Thoracic aorta (tissue), 2 donors: Measurements from ENCODE around the gene LPAR1. TPM values are rescaled to one million over a fixed set of nuclear protein-coding genes. Genes with fewer than 3 reads are reported as not detected.
"Not testable (repeated sequence)": the region's sequence is repeated elsewhere in the genome, so short reads cannot be mapped to it uniquely, and the experiment has no call there.

ENCODE experiments used
- ATAC-seq: fragments of 150-250 bp; one replicate; pipeline ENCODE4 v1.8.0; 2017; ENCODE audit warnings: low read depth; ENCODE audit not compliant: insufficient number of reproducible peaks, low FRiP score
- DNase-seq: peaks from one replicate; pipeline ENCODE4 v3.0.0-alpha.2; 2020; ENCODE audit warnings: low spot score
- H3K27ac ChIP-seq, 2 donors: fragments of 200-600 bp; sonication (generic); 1 replicate in 1 of 2; 2 replicates in 1 of 2; pipeline ENCODE4 v1.5.1; 2016; ENCODE audit warnings: mild to moderate bottlenecking in 2 of 2, moderate library complexity in 2 of 2
- H3K27me3 ChIP-seq: fragments of 200-600 bp; sonication (generic); replicated peaks from 2 replicates; pipeline ENCODE4 v1.6.0; 2016; ENCODE audit warnings: mild to moderate bottlenecking; ENCODE audit not compliant: insufficient read depth
- H3K36me3 ChIP-seq: fragments of 200-600 bp; sonication (generic); one replicate; pipeline ENCODE4 v1.5.1; 2016
- H3K4me1 ChIP-seq, 2 donors: fragments of 200-600 bp; sonication (generic); 1 replicate in 1 of 2; 2 replicates in 1 of 2; pipeline versions ENCODE4 v1.5.1 to v1.6.0; 2016; ENCODE audit warnings: low read depth in 2 of 2, mild to moderate bottlenecking in 1 of 2; ENCODE audit not compliant: control insufficient read depth in 1 of 2
- H3K4me3 ChIP-seq: fragments of 200-600 bp; sonication (generic); 2 replicates; pipeline ENCODE4 v1.5.1; 2016; ENCODE audit warnings: mild to moderate bottlenecking
- H3K9me3 ChIP-seq: fragments of 200-600 bp; sonication (generic); 2 replicates; pipeline ENCODE4 v1.5.1; 2016
- total RNA-seq, 2 donors: library from RNA; depleted of rRNA; stranded (reverse); fragments of >200 nt; gene quantifications; one replicate each; pipeline versions ENCODE4 v1.1.0 to v1.2.3, GENCODE V29; 2016
- TF ChIP-seq, protein P1 (sequence below): fragments of 200-600 bp; sonication (generic); IDR thresholded peaks from one replicate; pipeline ENCODE4 v1.5.1; 2019; ENCODE audit warnings: antibody characterized with exemption

LPAR1 gene
- total RNA-seq, 2 donors from 2014 or later, result 85.1 to 94.0 TPM

DNA sequence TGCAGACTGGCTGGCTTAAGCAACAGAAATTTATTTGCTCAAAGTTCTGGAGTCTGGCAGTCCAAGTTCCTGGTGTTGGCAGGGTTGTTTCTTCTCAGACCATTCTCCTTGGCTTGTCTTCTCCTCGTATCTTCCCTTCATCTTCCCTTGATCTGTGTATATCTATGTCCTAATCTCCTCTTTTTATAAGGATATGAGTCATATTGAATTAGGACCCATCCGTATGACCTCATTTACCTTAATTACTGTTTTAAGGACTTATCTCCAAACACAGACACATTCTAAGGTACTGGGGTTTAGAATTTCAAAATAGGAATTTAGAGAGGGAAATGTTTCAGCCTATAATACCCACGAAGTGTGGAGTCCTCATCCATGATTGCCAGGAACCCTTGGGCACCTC lies 13.1 kb upstream of the LPAR1 start:
- TF ChIP-seq, protein P1, sequence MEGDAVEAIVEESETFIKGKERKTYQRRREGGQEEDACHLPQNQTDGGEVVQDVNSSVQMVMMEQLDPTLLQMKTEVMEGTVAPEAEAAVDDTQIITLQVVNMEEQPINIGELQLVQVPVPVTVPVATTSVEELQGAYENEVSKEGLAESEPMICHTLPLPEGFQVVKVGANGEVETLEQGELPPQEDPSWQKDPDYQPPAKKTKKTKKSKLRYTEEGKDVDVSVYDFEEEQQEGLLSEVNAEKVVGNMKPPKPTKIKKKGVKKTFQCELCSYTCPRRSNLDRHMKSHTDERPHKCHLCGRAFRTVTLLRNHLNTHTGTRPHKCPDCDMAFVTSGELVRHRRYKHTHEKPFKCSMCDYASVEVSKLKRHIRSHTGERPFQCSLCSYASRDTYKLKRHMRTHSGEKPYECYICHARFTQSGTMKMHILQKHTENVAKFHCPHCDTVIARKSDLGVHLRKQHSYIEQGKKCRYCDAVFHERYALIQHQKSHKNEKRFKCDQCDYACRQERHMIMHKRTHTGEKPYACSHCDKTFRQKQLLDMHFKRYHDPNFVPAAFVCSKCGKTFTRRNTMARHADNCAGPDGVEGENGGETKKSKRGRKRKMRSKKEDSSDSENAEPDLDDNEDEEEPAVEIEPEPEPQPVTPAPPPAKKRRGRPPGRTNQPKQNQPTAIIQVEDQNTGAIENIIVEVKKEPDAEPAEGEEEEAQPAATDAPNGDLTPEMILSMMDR, result no peak
- ATAC-seq (no peak), DNase-seq (no peak)

DNA sequence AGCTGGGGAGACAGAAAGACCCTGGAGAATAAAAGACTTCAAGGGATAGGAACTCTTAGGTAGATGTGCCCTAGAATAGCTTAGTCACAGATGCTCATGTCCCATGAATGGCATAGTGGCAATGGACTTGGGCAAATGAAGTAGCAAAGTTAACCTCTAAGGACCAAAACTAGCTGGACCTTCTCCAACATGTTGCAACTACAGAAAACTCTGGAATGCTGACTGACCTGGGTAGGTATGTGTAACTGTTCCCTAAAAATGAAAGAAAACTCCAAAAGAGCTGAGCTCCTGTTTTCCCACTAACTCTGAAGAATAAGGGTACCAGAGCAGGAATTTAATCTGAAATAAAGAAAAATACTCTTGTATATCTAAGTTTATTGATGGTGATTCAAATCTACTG lies 12.5 kb upstream of the LPAR1 start:
- Histone ChIP-seq H3K27ac (no peak overlapping the region), H3K36me3 (no peaks in the 10 kb centered on the region), H3K4me1 (no peaks in the 10 kb centered on the region), H3K9me3 (no peaks in the 10 kb centered on the region), H3K4me3 (no peak overlapping the region), H3K27me3 (no peaks in the 10 kb centered on the region)
- TF ChIP-seq, protein P1, result no peak
- ATAC-seq, result no peak
- DNase-seq, result no peak

More for the DNA sequence above, 13.1 kb upstream of the LPAR1 start:
- no peaks in the 10 kb centered on the region for H3K27me3 ChIP-seq
- no peaks in the 10 kb centered on the region for H3K9me3 ChIP-seq
- no peak overlapping the region for H3K4me3 ChIP-seq
- H3K27ac ChIP-seq, result no peak overlapping the region
- H3K36me3 ChIP-seq, result no peaks in the 10 kb centered on the region
- H3K4me1 ChIP-seq, result no peaks in the 10 kb centered on the region

DNA sequence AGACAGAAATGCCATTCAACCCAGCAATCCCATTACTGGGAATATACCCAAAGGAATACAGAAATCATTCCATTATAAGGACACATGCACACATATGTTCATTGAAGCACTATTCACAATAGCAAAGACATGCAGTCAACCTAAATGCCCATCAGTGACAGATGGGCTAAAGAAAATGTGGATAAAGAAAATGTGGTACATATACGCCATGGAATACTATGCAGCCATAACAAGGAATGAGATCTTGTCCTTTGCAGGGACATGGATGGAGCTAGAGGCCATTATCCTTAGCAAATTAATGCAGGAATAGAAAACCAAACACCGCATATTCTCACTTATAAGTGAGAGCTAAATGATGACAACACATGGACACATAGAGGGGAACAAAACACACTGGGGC lies 9.0 kb upstream of the LPAR1 start:
- ATAC-seq, result not testable (repeated sequence)

DNA sequence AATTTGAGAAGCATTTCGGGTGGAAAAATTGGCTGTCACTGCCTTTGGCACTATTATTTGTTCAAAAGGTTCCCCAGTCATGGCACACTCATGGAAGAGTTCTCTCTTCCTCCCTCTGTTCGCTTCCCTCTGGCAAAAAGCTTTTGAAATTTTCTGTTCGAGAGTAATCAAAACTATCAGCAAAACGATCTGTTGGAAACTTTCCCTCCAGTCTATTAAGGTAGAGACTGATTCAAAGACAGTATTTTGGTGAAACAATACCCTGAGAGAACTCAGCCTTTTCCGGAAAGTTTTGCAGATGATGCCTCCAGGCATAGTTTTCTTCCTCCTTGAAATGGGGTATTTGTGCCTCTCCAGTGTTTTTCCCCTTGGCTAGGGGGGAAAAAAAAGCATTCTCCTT lies 3.6 kb upstream of the LPAR1 start:
- H3K27ac ChIP-seq, result peak overlapping the region; percentile 11 to 40
- TF ChIP-seq, protein P1, result no peak

More for the DNA sequence above, 9.0 kb upstream of the LPAR1 start:
- H3K27ac ChIP-seq, H3K27me3 ChIP-seq, H3K9me3 ChIP-seq, H3K36me3 ChIP-seq, H3K4me3 ChIP-seq, H3K4me1 ChIP-seq, DNase-seq: not testable (repeated sequence)

DNA sequence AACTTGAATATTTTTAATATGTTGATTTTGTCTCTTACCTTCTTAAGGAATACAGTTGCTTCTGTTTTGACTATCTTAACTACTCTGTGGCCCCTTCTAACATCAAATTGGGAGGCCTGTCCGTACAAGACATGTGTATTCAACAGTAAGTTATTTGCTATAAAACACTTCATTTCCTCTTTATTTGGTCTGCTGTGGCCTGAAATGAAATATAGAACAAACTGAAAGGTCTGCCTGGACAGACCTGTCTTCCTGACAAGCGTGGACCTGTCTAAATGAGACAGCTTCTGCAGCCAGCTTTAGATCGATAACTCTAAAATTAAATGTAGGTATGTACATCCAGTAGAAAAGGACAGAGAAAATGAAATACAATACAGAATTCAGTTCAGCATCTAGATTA lies 2.2 kb upstream of the LPAR1 start:
- peak overlapping the region in 1 of 2 donors; percentile 49 for H3K27ac ChIP-seq
- H3K4me3 ChIP-seq, result no peak overlapping the region
- H3K27me3 ChIP-seq, result no peaks in the 10 kb centered on the region
- TF ChIP-seq, protein P1, result no peak
- H3K9me3 ChIP-seq, result peaks cover 5% of the 10 kb centered on the region
- DNase-seq (no peak), ATAC-seq (no peak)
- H3K4me1 ChIP-seq, result peaks cover 6 to 31% of the 10 kb centered on the region in 2 donors
- H3K36me3 ChIP-seq, result no peaks in the 10 kb centered on the region

More for the DNA sequence above, 3.6 kb upstream of the LPAR1 start:
- no peak for DNase-seq
- H3K27me3 ChIP-seq, result no peaks in the 10 kb centered on the region
- peaks cover 6 to 18% of the 10 kb centered on the region in 2 donors for H3K4me1 ChIP-seq
- H3K9me3 ChIP-seq, result peaks cover 5% of the 10 kb centered on the region
- H3K36me3 ChIP-seq, result no peaks in the 10 kb centered on the region
- no peak overlapping the region for H3K4me3 ChIP-seq
- ATAC-seq, result no peak

DNA sequence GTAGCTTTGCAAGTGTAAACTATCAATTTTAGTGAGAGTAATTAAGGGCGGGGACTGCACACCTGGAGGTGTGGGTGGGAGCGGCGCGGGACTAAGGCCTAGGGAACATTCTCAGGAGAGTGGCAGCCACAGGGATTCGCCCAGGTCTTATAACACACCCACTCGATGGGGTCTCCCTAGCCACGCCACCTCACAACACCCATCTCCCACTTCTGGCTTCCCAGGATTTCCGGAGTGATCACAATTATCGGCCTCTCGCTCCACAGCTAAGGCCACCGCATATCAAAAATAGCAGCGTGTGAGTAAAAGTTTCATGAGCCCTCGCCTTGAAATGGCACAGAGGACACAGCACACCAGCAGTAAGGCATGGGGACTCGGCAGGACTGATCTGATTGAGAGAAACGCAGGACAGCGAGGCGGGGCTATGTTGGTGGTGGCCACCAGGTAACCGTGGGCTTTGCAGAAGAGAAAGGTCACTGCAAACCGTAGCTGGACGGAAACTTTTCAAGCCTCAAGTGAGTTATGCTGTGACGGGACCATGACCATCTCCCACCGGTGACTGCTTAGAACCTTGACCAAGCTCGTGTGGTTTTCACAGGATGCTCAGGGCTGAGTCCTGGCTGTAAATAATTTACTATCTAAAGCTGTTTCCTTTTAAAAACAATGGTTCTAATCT lies 1.1 kb upstream of the LPAR1 start:
- Histone ChIP-seq H3K27ac (peak overlapping the region; percentile 86 to 89), H3K27me3 (no peaks in the 10 kb centered on the region), H3K4me3 (peak overlapping the region; percentile 93), H3K36me3 (no peaks in the 10 kb centered on the region), H3K4me1 (peaks cover 6 to 42% of the 10 kb centered on the region in 2 donors), H3K9me3 (no peaks in the 10 kb centered on the region)
- ATAC-seq, result no peak
- no peak for DNase-seq
- TF ChIP-seq, protein P1, result no peak
